ENCODE measurements around the gene COL13A1.

Gene COL13A1

DNA sequence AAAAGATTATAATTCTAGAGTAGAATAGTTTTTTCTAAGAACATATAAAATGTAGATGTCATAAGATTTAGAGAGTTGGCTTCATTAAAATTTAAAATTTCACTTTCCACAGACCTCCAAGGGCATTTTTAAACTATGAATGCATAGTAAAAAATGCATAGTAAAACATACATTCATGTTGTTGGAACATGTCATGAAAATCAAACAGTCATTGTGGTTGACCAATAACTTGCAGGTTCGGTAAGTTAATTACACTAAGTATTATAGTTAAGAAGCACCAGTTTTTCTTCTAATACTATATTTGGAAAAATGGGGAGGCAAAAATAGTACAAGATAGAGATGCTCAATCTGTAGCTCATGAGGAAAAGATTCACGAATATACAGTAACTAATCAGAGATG is 189.4 kb downstream of the COL13A1 start:
- ATAC-seq, result no peak
- TF ChIP-seq CSDC2 (CRISPR knock-in tag; IDR thresholded peaks at IDR 0.05), result no peak
- TF ChIP-seq BACH2 (CRISPR knock-in tag; IDR thresholded peaks at IDR 0.05; ENCODE audit: borderline replicate concordance), result no peak
- no peak for TF ChIP-seq ARNTL (CRISPR knock-in tag; IDR thresholded peaks at IDR 0.05; ENCODE audit: borderline replicate concordance, low read depth)
- TF ChIP-seq RARB (CRISPR knock-in tag; IDR thresholded peaks at IDR 0.05), result no peak
- no peak for TF ChIP-seq TOX (CRISPR knock-in tag; IDR thresholded peaks at IDR 0.05; ENCODE audit: borderline replicate concordance)
- TF ChIP-seq PPARA (CRISPR knock-in tag; IDR thresholded peaks at IDR 0.05; ENCODE audit: borderline replicate concordance), result no peak
- TF ChIP-seq ZNF565 (CRISPR knock-in tag; conservative IDR thresholded peaks at IDR 0.05; ENCODE audit: low read depth), result no peak
- TF ChIP-seq ZNF8 (CRISPR knock-in tag; IDR thresholded peaks at IDR 0.05), result no peak
- no peak for TF ChIP-seq ZNF70 (CRISPR knock-in tag; IDR thresholded peaks at IDR 0.05)
- TF ChIP-seq, protein P1, sequence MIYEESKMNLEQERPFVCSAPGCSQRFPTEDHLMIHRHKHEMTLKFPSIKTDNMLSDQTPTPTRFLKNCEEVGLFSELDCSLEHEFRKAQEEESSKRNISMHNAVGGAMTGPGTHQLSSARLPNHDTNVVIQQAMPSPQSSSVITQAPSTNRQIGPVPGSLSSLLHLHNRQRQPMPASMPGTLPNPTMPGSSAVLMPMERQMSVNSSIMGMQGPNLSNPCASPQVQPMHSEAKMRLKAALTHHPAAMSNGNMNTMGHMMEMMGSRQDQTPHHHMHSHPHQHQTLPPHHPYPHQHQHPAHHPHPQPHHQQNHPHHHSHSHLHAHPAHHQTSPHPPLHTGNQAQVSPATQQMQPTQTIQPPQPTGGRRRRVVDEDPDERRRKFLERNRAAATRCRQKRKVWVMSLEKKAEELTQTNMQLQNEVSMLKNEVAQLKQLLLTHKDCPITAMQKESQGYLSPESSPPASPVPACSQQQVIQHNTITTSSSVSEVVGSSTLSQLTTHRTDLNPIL (CRISPR knock-in tag; IDR thresholded peaks at IDR 0.05; ENCODE audit: low read depth), result no peak
- no peak for TF ChIP-seq ISL1 (CRISPR knock-in tag; IDR thresholded peaks at IDR 0.05)
- TF ChIP-seq GLIS3 (CRISPR knock-in tag; IDR thresholded peaks at IDR 0.05), result no peak
- no peak for TF ChIP-seq OSR1 (CRISPR knock-in tag; IDR thresholded peaks at IDR 0.05)
- TF ChIP-seq ZFP30 (CRISPR knock-in tag; IDR thresholded peaks at IDR 0.05), result no peak
- no peak for TF ChIP-seq TCF4 (CRISPR knock-in tag; IDR thresholded peaks at IDR 0.05; ENCODE audit: borderline replicate concordance)
- no peak for TF ChIP-seq PATZ1 (CRISPR knock-in tag; IDR thresholded peaks at IDR 0.05; ENCODE audit: borderline replicate concordance)

GRCh38 chr10:69994262-69994661 is 192.6 kb downstream of the COL13A1 start:
- TF ChIP-seq PATZ1 (CRISPR knock-in tag; IDR thresholded peaks at IDR 0.05; ENCODE audit: borderline replicate concordance), result no peak
- TF ChIP-seq POU6F1 (CRISPR knock-in tag; IDR thresholded peaks at IDR 0.05; ENCODE audit: borderline replicate concordance, low read depth), result no peak
- no peak for TF ChIP-seq ZC3H10 (CRISPR knock-in tag; IDR thresholded peaks at IDR 0.05)
- TF ChIP-seq, protein P2, sequence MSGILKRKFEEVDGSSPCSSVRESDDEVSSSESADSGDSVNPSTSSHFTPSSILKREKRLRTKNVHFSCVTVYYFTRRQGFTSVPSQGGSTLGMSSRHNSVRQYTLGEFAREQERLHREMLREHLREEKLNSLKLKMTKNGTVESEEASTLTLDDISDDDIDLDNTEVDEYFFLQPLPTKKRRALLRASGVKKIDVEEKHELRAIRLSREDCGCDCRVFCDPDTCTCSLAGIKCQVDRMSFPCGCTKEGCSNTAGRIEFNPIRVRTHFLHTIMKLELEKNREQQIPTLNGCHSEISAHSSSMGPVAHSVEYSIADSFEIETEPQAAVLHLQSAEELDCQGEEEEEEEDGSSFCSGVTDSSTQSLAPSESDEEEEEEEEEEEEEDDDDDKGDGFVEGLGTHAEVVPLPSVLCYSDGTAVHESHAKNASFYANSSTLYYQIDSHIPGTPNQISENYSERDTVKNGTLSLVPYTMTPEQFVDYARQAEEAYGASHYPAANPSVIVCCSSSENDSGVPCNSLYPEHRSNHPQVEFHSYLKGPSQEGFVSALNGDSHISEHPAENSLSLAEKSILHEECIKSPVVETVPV (CRISPR knock-in tag; IDR thresholded peaks at IDR 0.05), result no peak
- TF ChIP-seq, protein P3, sequence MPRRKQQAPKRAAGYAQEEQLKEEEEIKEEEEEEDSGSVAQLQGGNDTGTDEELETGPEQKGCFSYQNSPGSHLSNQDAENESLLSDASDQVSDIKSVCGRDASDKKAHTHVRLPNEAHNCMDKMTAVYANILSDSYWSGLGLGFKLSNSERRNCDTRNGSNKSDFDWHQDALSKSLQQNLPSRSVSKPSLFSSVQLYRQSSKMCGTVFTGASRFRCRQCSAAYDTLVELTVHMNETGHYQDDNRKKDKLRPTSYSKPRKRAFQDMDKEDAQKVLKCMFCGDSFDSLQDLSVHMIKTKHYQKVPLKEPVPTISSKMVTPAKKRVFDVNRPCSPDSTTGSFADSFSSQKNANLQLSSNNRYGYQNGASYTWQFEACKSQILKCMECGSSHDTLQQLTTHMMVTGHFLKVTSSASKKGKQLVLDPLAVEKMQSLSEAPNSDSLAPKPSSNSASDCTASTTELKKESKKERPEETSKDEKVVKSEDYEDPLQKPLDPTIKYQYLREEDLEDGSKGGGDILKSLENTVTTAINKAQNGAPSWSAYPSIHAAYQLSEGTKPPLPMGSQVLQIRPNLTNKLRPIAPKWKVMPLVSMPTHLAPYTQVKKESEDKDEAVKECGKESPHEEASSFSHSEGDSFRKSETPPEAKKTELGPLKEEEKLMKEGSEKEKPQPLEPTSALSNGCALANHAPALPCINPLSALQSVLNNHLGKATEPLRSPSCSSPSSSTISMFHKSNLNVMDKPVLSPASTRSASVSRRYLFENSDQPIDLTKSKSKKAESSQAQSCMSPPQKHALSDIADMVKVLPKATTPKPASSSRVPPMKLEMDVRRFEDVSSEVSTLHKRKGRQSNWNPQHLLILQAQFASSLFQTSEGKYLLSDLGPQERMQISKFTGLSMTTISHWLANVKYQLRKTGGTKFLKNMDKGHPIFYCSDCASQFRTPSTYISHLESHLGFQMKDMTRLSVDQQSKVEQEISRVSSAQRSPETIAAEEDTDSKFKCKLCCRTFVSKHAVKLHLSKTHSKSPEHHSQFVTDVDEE (CRISPR knock-in tag; IDR thresholded peaks at IDR 0.05), result no peak
- no peak for TF ChIP-seq TOX (CRISPR knock-in tag; IDR thresholded peaks at IDR 0.05; ENCODE audit: borderline replicate concordance)
- no peak for TF ChIP-seq ESRRG (CRISPR knock-in tag; IDR thresholded peaks at IDR 0.05)
- TF ChIP-seq, protein P1 (CRISPR knock-in tag; IDR thresholded peaks at IDR 0.05; ENCODE audit: low read depth), result no peak
- TF ChIP-seq TCF4 (CRISPR knock-in tag; IDR thresholded peaks at IDR 0.05; ENCODE audit: borderline replicate concordance), result no peak
- TF ChIP-seq ZFP30 (CRISPR knock-in tag; IDR thresholded peaks at IDR 0.05), result no peak
- no peak for TF ChIP-seq GLIS3 (CRISPR knock-in tag; IDR thresholded peaks at IDR 0.05)
- TF ChIP-seq ARNTL (CRISPR knock-in tag; IDR thresholded peaks at IDR 0.05; ENCODE audit: borderline replicate concordance, low read depth), result no peak
- TF ChIP-seq BACH2 (CRISPR knock-in tag; IDR thresholded peaks at IDR 0.05; ENCODE audit: borderline replicate concordance), result no peak
- no peak for TF ChIP-seq RARB (CRISPR knock-in tag; IDR thresholded peaks at IDR 0.05)
- TF ChIP-seq SNAI2 (CRISPR knock-in tag; IDR thresholded peaks at IDR 0.05), result no peak
- no peak for TF ChIP-seq OSR1 (CRISPR knock-in tag; IDR thresholded peaks at IDR 0.05)
- ATAC-seq, result peak; percentile 76

Data from SK-N-SH treated with all-trans-retinoic acid at 6 μM for 48 hours (cell line).